Neural cell (in vitro differentiated cells): Measurements from ENCODE around the gene ZBTB44.

Experiments
- CTCF ChIP-seq: fragments of 450-650 bp; IDR thresholded peaks from 2 replicates; pipeline ENCODE4 v1.5.1; 2014; ENCODE audit warnings: antibody characterized with exemption, mild to moderate bottlenecking, moderate library complexity; ENCODE audit not compliant: poor library complexity, severe bottlenecking
- EP300 ChIP-seq: fragments of 450-650 bp; conservative IDR thresholded peaks from 2 replicates; pipeline ENCODE4 v1.6.1; 2014; ENCODE audit warnings: antibody characterized with exemption, mild to moderate bottlenecking, moderate library complexity; ENCODE audit not compliant: poor library complexity, severe bottlenecking
- MXI1 ChIP-seq: fragments of 450-650 bp; conservative IDR thresholded peaks from 2 replicates; pipeline ENCODE4 v1.6.1; 2014; ENCODE audit warnings: antibody characterized with exemption, mild to moderate bottlenecking; ENCODE audit not compliant: poor library complexity, severe bottlenecking
- REST ChIP-seq: IDR thresholded peaks from 2 replicates; pipeline ENCODE4 v1.6.1; 2012; ENCODE audit warnings: borderline replicate concordance

- TF ChIP-seq REST (no peak), EP300 (no peak), CTCF (no peak), MXI1 (no peak)
Measured at GRCh38 chr11:130212431-130212961, 102.2 kb downstream of the ZBTB44 start.
